Right lobe of liver (tissue), 6 donors: ENCODE measurements around the gene MEIS2. TPM values are rescaled to one million over a fixed set of nuclear protein-coding genes. Genes with fewer than 3 reads are reported as not detected.

ENCODE experiments used
- ATAC-seq, 4 donors: fragments of 200-7000 bp; cut with Tn5 transposase; one replicate each; pipeline ENCODE4 v1.9.1; 2020; ENCODE audit warnings: mild to moderate bottlenecking in 4 of 4, moderate library complexity in 4 of 4
- DNase-seq, 3 donors: peaks; one replicate each; pipeline ENCODE4 v3.0.0-alpha.2; 2020
- H3K27ac ChIP-seq, 3 donors: fragments of 200-600 bp; one replicate each; pipeline ENCODE4 v1.8.0; 2022
- H3K27me3 ChIP-seq, 2 donors: fragments of 200-600 bp; one replicate each; pipeline ENCODE4 v1.8.0; 2022
- H3K36me3 ChIP-seq, 4 donors: fragments of 200-600 bp; sonication (generic) in 1 of 4; one replicate each; pipeline versions ENCODE4 v1.5.1 to v1.8.0; 2017 to 2022; ENCODE audit warnings: control low read depth in 1 of 4
- H3K4me1 ChIP-seq, 4 donors: fragments of 200-600 bp; sonication (generic) in 1 of 4; one replicate each; pipeline versions ENCODE4 v1.5.1 to v1.8.0; 2017 to 2022; ENCODE audit warnings: control low read depth in 1 of 4
- H3K4me3 ChIP-seq, 3 donors: fragments of 200-600 bp; one replicate each; pipeline ENCODE4 v1.8.0; 2022
- H3K9me3 ChIP-seq, 4 donors: fragments of 200-600 bp; sonication (generic) in 1 of 4; one replicate each; pipeline versions ENCODE4 v1.5.1 to v1.8.0; 2017 to 2022; ENCODE audit warnings: control low read depth in 1 of 4
- POLR2A ChIP-seq: fragments of 450-650 bp; IDR thresholded peaks from one replicate; pipeline ENCODE4 v1.6.1; 2017; ENCODE audit warnings: antibody characterized with exemption, mild to moderate bottlenecking
- WGBS: methylation state at CpG from one replicate; pipeline ENCODE4 v1.1.6; 2018; ENCODE audit warnings: low coverage, low lambda C conversion rate; ENCODE audit not compliant: insufficient coverage; ENCODE audit errors: missing lambda C conversion rate; 5-methylcytosine and 5-hydroxymethylcytosine counted together
- intact Hi-C, 2 donors: fragments of 100-400 bp; cut with DNase I; formaldehyde crosslinking; loops; one replicate each; pipeline versions ENCODE4 v1.11.2 to v1.14.1; 2022
- total RNA-seq, 6 experiments: library from RNA; depleted of rRNA in 2 of 6; stranded (reverse); fragments of >200 nt in 2 of 6; fragmentation: NEBNext Ultra II Directional in 3 of 6; extraction: Animal tissue kit (Norgen Biotek cat#: 25700) in 3 of 6; gene quantifications; one replicate each; pipeline versions ENCODE4 v1.1.0 to v1.2.4, GENCODE V29; 2016 to 2023
- TF ChIP-seq, protein P1 (sequence below), 4 donors: fragments of 200-600 bp in 3 of 4; fragments of 450-650 bp in 1 of 4; IDR thresholded peaks; one replicate each; pipeline versions ENCODE4 v1.5.1 to v1.8.0; 2016 to 2022; ENCODE audit warnings: antibody characterized with exemption in 4 of 4, mild to moderate bottlenecking in 2 of 4
- donor health status: DM: no; HTN: yes; CAD: no.
- donor health status: DM: no; HTN: no; CAD: no.
- donor health status: DM: no; HTN: no; CAD: no.
- donor health status: DM: no; HTN: yes; CAD: no.
- donor health status: DM: no; HTN: yes; CAD: no.

MEIS2 gene
- total RNA-seq, 6 experiments from 2014 or later: 6.1 to 18.0 (median 7.9) TPM

DNA sequence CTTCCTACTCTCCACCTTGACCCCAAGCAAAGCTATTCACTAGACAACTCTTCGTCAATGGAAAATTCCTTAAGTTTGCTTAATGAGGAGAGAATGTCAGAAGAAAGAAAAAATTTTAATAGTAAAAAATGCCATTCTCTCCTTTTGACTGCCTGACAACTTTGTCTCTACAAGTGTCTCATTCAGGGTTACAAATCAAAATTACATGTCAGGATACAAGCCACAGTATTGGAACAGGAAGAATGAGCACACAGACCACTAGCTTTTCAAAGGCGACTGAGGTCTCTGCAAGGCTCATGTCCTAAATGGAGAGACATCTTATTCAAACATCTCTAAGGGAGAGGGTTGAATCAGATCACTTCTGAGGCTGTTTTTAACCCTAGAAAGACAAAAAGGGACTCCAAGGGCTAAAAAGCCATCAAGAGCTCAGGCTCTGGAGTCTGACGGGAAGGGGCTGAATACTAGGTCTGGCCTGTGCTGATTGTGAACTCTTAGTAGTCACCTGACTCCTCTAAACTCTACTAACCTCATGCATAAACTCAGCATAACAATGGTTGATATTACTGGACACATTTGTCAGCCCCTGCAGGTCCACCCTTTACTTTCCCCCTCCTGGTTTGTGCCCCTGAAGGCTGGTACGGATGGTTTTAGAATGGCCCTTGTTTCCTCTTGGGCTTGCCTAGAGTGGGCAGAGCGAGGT lies 12.8 kb upstream of the MEIS2 start:
- Histone ChIP-seq H3K4me3 (no peak overlapping the region), H3K36me3 (no peaks in the 10 kb centered on the region), H3K27me3 (peaks cover 0 to 8% of the 10 kb centered on the region in 2 donors), H3K27ac (no peak overlapping the region), H3K4me1 (peaks cover 0 to 8% (median 0%) of the 10 kb centered on the region in 4 donors), H3K9me3 (no peaks in the 10 kb centered on the region)
- no peak for ATAC-seq
- intact Hi-C loops: no loop called here
- no peak for TF ChIP-seq POLR2A
- TF ChIP-seq, protein P1, sequence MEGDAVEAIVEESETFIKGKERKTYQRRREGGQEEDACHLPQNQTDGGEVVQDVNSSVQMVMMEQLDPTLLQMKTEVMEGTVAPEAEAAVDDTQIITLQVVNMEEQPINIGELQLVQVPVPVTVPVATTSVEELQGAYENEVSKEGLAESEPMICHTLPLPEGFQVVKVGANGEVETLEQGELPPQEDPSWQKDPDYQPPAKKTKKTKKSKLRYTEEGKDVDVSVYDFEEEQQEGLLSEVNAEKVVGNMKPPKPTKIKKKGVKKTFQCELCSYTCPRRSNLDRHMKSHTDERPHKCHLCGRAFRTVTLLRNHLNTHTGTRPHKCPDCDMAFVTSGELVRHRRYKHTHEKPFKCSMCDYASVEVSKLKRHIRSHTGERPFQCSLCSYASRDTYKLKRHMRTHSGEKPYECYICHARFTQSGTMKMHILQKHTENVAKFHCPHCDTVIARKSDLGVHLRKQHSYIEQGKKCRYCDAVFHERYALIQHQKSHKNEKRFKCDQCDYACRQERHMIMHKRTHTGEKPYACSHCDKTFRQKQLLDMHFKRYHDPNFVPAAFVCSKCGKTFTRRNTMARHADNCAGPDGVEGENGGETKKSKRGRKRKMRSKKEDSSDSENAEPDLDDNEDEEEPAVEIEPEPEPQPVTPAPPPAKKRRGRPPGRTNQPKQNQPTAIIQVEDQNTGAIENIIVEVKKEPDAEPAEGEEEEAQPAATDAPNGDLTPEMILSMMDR (IDR thresholded peaks at IDR 0.05): no peak
- WGBS: 90% methylated on average over 2 of the region's 5 CpGs
- no peak for DNase-seq

DNA sequence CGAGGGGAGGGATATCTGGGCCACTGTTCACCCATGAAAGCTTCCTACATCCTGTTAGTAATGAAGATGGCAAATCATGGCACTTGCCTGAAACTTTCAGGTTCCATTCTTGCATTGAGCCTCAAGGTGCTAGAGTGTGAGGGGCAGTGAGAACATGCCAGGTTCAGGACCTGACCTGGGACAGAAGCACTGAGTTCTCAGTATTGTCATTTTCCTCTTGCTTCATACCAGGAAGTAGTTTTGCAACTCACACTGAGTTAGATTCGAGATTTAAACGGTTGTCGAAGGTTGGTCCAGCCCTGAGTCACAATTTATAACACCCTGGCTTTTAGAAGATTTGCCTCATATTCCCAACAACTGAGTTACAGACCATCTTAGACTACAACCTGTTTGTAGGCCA lies 11.8 kb upstream of the MEIS2 start:
- ATAC-seq: peak in 2 of 4 donors; percentile 19 to 50
- Histone ChIP-seq H3K36me3 (no peaks in the 10 kb centered on the region), H3K27ac (no peak overlapping the region), H3K4me3 (no peak overlapping the region), H3K27me3 (peaks cover 0 to 8% of the 10 kb centered on the region in 2 donors), H3K4me1 (peaks cover 0 to 8% (median 0%) of the 10 kb centered on the region in 4 donors), H3K9me3 (no peaks in the 10 kb centered on the region)
- intact Hi-C loops: no loop called here
- 21% methylated on average over 4 of the region's 4 CpGs for WGBS
- no peak for DNase-seq
- TF ChIP-seq POLR2A: no peak
- TF ChIP-seq, protein P1 (IDR thresholded peaks at IDR 0.05): no peak

DNA sequence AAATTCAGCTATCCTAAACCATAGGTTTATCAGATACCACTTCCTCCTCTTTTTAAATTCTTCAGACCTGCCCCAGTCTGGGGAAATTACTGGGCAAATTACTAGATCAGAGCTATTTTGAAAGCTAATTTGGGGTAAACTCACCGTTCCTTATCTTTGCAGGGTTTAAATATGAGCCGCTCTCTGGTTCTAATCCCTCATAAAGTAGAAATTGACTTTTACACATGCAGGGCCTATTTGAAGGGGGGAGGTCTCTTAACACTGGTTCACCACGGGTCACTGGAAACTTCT lies 11.0 kb upstream of the MEIS2 start:
- 63% methylated on average over 3 of the region's 3 CpGs for WGBS
- DNase-seq (no peak), ATAC-seq (no peak)
- Histone ChIP-seq H3K9me3 (no peaks in the 10 kb centered on the region), H3K4me1 (peaks cover 0 to 8% (median 0%) of the 10 kb centered on the region in 4 donors), H3K36me3 (no peaks in the 10 kb centered on the region), H3K4me3 (no peak overlapping the region), H3K27ac (no peak overlapping the region), H3K27me3 (peaks cover 0 to 8% of the 10 kb centered on the region in 2 donors)
- intact Hi-C loops: no loop called here
- TF ChIP-seq, protein P1 (IDR thresholded peaks at IDR 0.05): no peak
- TF ChIP-seq POLR2A: no peak

DNA sequence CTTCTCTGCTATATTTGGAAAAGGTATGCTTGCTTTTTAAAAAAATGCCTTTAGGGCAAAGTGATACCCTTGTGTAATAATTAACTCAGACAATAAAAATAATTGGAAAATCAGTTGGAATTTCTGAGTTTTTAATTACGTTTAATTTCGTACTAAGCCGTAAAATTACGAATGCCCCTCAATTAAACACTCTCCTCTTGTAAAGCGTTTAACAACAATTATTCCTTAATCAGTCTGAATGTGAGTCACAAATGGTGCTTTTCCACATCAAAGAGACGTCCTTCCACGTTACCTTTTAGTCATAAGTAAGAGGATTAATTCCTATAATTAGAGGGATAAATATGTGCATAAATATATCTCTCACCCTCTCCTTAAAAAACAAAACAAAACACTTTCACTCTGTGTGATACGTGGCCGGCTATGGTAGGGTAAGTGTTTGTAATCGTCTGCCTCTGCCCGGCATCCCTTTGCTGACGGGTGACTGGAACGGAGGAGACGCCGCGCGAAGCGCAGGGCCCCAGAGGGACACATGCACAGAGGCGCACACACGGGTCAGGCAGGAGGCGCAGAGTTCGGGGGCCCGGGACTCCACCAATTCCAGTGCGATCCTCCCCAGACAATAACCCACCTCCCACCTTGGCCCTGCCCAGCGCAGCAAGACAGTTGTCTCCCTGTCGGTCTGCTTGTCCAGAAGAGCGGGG lies 9.7 kb upstream of the MEIS2 start:
- H3K4me3 ChIP-seq: peak overlapping the region; percentile 27 to 40 (median 34)
- peaks cover 0 to 8% of the 10 kb centered on the region in 2 donors for H3K27me3 ChIP-seq
- H3K4me1 ChIP-seq: peaks cover 0 to 8% (median 0%) of the 10 kb centered on the region in 4 donors
- H3K27ac ChIP-seq: peak overlapping the region in 1 of 3 donors; percentile 4
- ATAC-seq (peak; percentile 74 to 86 (median 80)), DNase-seq (peak; percentile 68 to 69 (median 69))
- WGBS: 21% methylated on average over 11 of the region's 27 CpGs
- no peaks in the 10 kb centered on the region for H3K9me3 ChIP-seq
- no peaks in the 10 kb centered on the region for H3K36me3 ChIP-seq
- TF ChIP-seq, protein P1 (IDR thresholded peaks at IDR 0.05): no peak
- TF ChIP-seq POLR2A: no peak
- intact Hi-C loops: loop anchor here in 1 of 2 donors (10.0 kb wide), 1 partner anchor 225 kb away; no protein-coding TSS in a partner anchor
